GM13977 (cell line): ENCODE data around the gene PTRH2.

ENCODE experiments used
- DNase-seq: peaks from one replicate; pipeline ENCODE4 v3.0.0; 2012; ENCODE audit warnings: low spot score
- in situ Hi-C: fragments of 300-500 bp; cut with MboI; formaldehyde crosslinking; loops from one replicate; pipeline ENCODE4 v1.12.0; 2022; ENCODE audit warnings: low sequenced_read_pairs, low pct_unique_long_range_greater_than_20kb, mixed read lengths, inconsistent platforms; ENCODE audit not compliant: unreplicated experiment
- TF ChIP-seq, protein P1 (sequence below): IDR thresholded peaks from 2 replicates; pipeline ENCODE4 v1.5.1; 2012; ENCODE audit warnings: mild to moderate bottlenecking, control low read depth; ENCODE audit not compliant: insufficient read depth; ENCODE audit errors: extremely low read depth, missing control alignments

PTRH2 gene

DNA sequence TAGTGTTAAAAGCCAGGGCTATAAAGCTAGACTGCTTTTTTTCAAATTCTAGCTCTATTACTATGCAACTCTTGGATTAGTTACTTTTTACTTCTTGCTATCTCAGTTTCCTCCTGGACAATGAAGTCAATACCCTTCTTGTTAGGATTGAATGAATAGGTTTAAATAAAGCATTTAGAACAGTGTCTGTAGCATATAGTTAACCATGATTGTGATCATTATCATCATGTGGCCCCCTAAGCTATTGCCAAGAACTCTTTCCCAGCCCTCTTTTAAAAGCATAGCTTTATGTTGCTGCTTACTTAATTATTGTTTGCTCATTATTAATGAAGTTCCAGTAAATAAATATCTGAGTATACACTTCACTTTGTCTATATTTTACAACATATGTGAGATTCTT, 4.7 kb upstream of the PTRH2 start:
- TF ChIP-seq, protein P1, sequence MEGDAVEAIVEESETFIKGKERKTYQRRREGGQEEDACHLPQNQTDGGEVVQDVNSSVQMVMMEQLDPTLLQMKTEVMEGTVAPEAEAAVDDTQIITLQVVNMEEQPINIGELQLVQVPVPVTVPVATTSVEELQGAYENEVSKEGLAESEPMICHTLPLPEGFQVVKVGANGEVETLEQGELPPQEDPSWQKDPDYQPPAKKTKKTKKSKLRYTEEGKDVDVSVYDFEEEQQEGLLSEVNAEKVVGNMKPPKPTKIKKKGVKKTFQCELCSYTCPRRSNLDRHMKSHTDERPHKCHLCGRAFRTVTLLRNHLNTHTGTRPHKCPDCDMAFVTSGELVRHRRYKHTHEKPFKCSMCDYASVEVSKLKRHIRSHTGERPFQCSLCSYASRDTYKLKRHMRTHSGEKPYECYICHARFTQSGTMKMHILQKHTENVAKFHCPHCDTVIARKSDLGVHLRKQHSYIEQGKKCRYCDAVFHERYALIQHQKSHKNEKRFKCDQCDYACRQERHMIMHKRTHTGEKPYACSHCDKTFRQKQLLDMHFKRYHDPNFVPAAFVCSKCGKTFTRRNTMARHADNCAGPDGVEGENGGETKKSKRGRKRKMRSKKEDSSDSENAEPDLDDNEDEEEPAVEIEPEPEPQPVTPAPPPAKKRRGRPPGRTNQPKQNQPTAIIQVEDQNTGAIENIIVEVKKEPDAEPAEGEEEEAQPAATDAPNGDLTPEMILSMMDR = no peak
- in situ Hi-C loops = no loop called here
- DNase-seq = no peak

DNA sequence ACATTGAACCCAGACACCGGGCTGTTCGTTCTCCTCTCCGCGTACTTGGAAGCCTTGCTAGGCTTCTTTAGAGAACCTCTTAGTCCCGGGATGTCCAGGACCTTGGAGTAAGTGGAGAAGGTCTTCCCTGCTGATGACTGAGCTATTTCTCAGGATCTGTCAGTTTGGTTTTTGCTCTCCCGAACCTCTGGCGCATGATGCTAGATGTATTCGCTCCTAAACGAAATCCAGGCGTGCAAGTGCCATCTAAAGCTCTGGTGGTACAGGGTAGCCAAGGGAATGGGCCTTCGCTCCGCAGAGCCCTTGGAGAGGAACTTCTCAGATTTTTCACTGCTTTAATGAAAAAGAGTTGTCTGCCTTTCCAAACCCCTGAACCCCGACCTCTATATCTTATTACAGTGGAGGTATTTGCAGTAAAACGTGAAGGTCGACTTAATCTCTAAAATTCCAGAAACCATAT, 771 bp upstream of the PTRH2 start:
- DNase-seq = no peak
- in situ Hi-C loops = no loop called here
- TF ChIP-seq, protein P1 = no peak

GRCh38 chr17:59702304-59702703, 4.9 kb downstream of the PTRH2 start:
- TF ChIP-seq, protein P1 = no peak
- in situ Hi-C loops = no loop called here
- DNase-seq = no peak

DNA sequence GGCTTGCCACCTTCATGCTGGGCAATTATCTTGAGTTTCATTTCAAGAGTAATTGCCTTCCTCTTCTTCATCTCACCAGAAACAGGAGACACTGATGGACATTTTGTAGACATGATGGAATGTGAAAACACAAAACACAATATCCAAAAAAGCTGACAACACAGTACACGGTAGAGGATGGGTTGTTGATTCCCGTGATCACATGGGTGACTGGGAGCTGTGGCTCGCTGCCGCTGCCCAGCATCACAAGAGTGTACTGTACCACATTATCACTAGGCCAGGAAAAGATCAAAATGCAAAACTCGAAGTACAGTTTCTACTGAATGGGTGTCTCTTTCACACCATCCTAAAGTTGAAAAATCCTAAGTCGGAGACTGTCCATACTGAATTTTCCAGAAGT, 7.4 kb downstream of the PTRH2 start:
- in situ Hi-C loops = no loop called here
- TF ChIP-seq, protein P1 = no peak

DNA sequence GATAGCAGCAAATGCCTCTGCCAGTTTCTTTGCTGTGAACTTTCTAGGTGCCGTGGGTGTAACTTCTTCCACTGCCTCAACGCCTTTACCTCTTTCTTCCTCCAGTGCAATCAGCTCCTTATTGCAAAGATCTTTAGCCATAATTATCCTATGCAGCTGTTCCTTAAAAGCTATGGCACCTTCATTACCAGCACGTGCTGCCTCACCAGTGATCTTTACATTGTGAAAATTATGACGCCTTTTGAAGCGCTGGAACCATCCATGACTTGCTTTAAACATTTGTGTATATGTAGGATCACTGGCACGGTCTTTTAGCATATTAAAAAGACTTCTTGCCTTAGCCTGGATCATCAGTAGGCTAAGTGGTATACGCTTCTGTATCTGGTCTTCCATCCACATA, 8.0 kb downstream of the PTRH2 start:
- TF ChIP-seq, protein P1 = no peak
- in situ Hi-C loops = no loop called here
- DNase-seq = no peak

More for the DNA sequence above, 7.4 kb downstream of the PTRH2 start:
- DNase-seq = no peak

DNA sequence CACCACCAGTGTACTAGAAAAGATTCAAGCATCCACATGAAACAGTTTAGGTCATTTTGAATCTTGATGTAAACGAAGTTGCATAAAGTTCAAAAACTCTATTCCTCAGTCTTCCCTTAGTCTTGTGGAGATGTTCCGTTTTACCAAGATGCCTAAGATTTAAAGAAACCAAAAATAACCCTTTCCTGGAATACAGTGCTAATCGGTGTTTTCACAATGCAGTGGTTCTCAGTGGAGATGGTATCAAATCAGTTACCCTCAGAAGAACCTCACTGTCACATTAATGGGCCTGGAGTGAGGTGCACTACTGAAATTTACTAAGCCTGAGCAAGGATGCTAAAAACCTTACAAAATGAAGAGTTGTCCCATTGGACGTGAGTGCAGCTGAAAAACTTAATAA, 9.1 kb downstream of the PTRH2 start:
- in situ Hi-C loops = no loop called here
- DNase-seq = no peak
- TF ChIP-seq, protein P1 = no peak
